Measurements from ENCODE around the gene PNPLA7.
"Not testable (repeated sequence)": the region's sequence is repeated elsewhere in the genome, so short reads cannot be mapped to it uniquely, and the experiment has no call there.

Gene PNPLA7

DNA sequence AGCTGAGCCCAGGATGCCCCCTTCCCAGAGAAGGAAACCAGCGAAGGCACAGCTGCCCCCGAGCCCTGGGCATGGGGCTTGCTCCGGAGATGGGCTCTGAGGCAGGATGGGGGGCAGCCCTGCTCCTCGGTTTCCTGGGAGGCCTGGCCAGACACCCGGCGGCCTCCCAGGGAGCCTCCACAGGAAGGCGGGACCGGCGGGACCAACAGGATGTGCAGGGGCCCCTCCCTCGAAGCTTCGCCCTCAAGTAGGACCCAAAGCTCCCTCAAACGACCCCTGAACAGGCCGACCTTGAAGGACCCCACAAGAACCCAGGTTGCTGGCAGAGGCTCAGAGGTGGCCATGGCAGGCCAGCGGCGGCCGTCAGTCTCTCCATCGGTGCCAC, 138.9 kb downstream of the PNPLA7 start:
- DNase-seq, result no peak

DNA sequence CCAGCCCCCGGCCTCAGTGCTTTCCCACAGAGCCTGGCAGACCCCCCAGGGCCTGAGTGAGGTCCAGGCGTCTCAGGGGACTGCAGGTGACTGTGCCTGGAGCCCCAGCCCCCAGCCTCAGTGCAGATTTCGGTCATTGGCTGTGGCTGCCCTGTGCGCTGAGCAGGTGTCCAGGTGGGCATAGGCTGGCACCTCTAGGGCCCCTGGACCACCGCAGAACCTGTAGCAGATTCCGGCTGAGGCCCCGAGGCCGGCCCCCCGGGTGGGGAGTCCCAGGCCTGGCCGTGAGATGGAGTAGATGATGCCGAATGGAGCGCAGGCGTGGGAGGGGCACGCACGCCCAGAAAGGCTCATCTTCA, 139.3 kb downstream of the PNPLA7 start:
- DNase-seq, result no peak

DNA sequence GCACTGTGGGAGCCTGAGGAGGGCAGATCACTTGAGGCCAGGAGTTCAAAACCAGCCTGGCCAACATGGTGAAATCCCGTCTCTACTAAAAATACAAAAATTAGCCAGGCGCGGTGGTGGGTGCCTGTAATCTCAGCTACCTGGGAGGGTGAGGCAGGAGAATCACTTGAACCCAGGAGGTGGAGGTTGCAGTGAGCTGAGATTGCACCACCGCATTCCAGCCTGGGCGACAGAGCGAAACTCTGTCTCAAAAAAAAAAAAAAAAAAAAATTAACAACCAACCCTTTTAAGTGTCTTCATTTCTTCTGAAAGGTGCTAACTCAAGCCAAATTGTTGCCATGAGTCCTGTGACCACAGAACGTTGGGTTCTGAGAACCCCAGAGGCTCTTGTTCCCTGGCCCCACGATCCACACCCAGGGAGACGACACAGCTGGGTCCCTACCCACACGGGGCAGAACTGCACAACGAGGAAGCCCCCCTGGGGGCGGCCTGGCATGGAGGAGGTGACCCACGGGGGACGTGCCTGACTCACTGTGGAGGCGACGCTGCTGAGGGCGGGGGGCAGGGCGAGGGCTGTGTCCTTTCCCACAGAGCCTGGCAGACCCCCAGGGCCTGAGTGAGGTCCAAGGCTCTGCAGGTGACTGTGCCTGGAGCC, 139.8 kb downstream of the PNPLA7 start:
- not testable (repeated sequence) for DNase-seq
